BLaER1 (cell line): Measurements from ENCODE around the gene FCSK.
A peak's percentile ranks its signal among the peaks of the same experiment; 100 is the strongest.

Experiments
- H3K27ac ChIP-seq: shearing (Covaris generic); formaldehyde crosslinking; 2 replicates; pipeline ENCODE4 v1.8.1; 2022
- H3K27me3 ChIP-seq: shearing (Covaris generic); formaldehyde crosslinking; 2 replicates; pipeline ENCODE4 v1.8.1; 2022
- H3K36me3 ChIP-seq: shearing (Covaris generic); formaldehyde crosslinking; 2 replicates; pipeline ENCODE4 v1.8.1; 2022
- H3K4me1 ChIP-seq: shearing (Covaris generic); formaldehyde crosslinking; 2 replicates; pipeline ENCODE4 v1.8.1; 2022
- H3K4me2 ChIP-seq: shearing (Covaris generic); formaldehyde crosslinking; 2 replicates; pipeline ENCODE4 v1.8.1; 2022
- H3K4me3 ChIP-seq: shearing (Covaris generic); formaldehyde crosslinking; 2 replicates; pipeline ENCODE4 v1.8.1; 2022
- H3K9ac ChIP-seq: shearing (Covaris generic); formaldehyde crosslinking; 2 replicates; pipeline ENCODE4 v1.8.1; 2022
- H3K9me3 ChIP-seq: shearing (Covaris generic); formaldehyde crosslinking; 2 replicates; pipeline ENCODE4 v1.8.1; 2022
- H4K20me1 ChIP-seq: shearing (Covaris generic); formaldehyde crosslinking; 2 replicates; pipeline ENCODE4 v1.8.1; 2022
- Cebpa-rat ChIP-seq: shearing (Covaris generic); IDR thresholded peaks from 2 replicates; pipeline ENCODE4 v1.8.1; 2022

Gene FCSK

GRCh38 chr16:70476272-70477020 lies 22.1 kb downstream of the FCSK start:
- Histone ChIP-seq H3K4me3 (no peak overlapping the region), H3K4me1 (peaks cover 22% of the 10 kb centered on the region), H4K20me1 (peaks cover 11% of the 10 kb centered on the region), H3K27ac (no peak overlapping the region), H3K36me3 (peaks cover 59% of the 10 kb centered on the region), H3K9me3 (no peaks in the 10 kb centered on the region), H3K27me3 (no peaks in the 10 kb centered on the region), H3K4me2 (no peak overlapping the region), H3K9ac (no peak overlapping the region)
- TF ChIP-seq Cebpa-rat = no peak

- H3K27ac ChIP-seq = no peak overlapping the region
- TF ChIP-seq Cebpa-rat = no peak
Measured at GRCh38 chr16:70478169-70478568, 23.8 kb downstream of the FCSK start.

GRCh38 chr16:70478912-70479341 lies 24.5 kb downstream of the FCSK start:
- no peaks in the 10 kb centered on the region for H3K9me3 ChIP-seq
- H3K4me3 ChIP-seq = no peak overlapping the region
- TF ChIP-seq Cebpa-rat = no peak
- no peak overlapping the region for H3K27ac ChIP-seq
- H3K27me3 ChIP-seq = no peaks in the 10 kb centered on the region
- H3K36me3 ChIP-seq = peaks cover 72% of the 10 kb centered on the region
- no peak overlapping the region for H3K9ac ChIP-seq
- H3K4me2 ChIP-seq = no peak overlapping the region
- H3K4me1 ChIP-seq = peaks cover 16% of the 10 kb centered on the region
- H4K20me1 ChIP-seq = no peaks in the 10 kb centered on the region

More at GRCh38 chr16:70478169-70478568, 23.8 kb downstream of the FCSK start:
- H3K4me1 ChIP-seq = peaks cover 16% of the 10 kb centered on the region
- H3K4me3 ChIP-seq = no peak overlapping the region
- H3K27me3 ChIP-seq = no peaks in the 10 kb centered on the region
- H3K36me3 ChIP-seq = peaks cover 72% of the 10 kb centered on the region
- H4K20me1 ChIP-seq = peaks cover 2% of the 10 kb centered on the region
- no peak overlapping the region for H3K4me2 ChIP-seq
- no peaks in the 10 kb centered on the region for H3K9me3 ChIP-seq
- H3K9ac ChIP-seq = no peak overlapping the region

- no peak overlapping the region for H3K27ac ChIP-seq
- no peaks in the 10 kb centered on the region for H3K9me3 ChIP-seq
- no peak for TF ChIP-seq Cebpa-rat
- H3K4me2 ChIP-seq = no peak overlapping the region
- H3K27me3 ChIP-seq = no peaks in the 10 kb centered on the region
- no peak overlapping the region for H3K4me3 ChIP-seq
- H3K4me1 ChIP-seq = peaks cover 17% of the 10 kb centered on the region
- H3K36me3 ChIP-seq = peaks cover 66% of the 10 kb centered on the region
- no peak overlapping the region for H3K9ac ChIP-seq
- no peaks in the 10 kb centered on the region for H4K20me1 ChIP-seq
Measured at GRCh38 chr16:70480127-70481105, 26.0 kb downstream of the FCSK start.

- Histone ChIP-seq H3K4me2 (no peak overlapping the region), H3K27me3 (no peaks in the 10 kb centered on the region), H3K27ac (0 out of 2 replicates have a peak overlapping the region, but pooled peaks have one; percentile 55), H4K20me1 (no peaks in the 10 kb centered on the region), H3K4me1 (peaks cover 17% of the 10 kb centered on the region), H3K36me3 (peaks cover 77% of the 10 kb centered on the region), H3K9me3 (no peaks in the 10 kb centered on the region), H3K4me3 (no peak overlapping the region), H3K9ac (no peak overlapping the region)
- TF ChIP-seq Cebpa-rat = no peak
Measured at GRCh38 chr16:70481929-70482536, 27.6 kb downstream of the FCSK start.

- Histone ChIP-seq H3K9me3 (no peaks in the 10 kb centered on the region), H3K36me3 (peaks cover 79% of the 10 kb centered on the region), H3K27ac (0 out of 2 replicates have a peak overlapping the region, but pooled peaks have one; percentile 55), H3K9ac (no peak overlapping the region), H3K4me1 (peaks cover 17% of the 10 kb centered on the region), H3K27me3 (no peaks in the 10 kb centered on the region), H4K20me1 (no peaks in the 10 kb centered on the region), H3K4me3 (no peak overlapping the region), H3K4me2 (no peak overlapping the region)
- no peak for TF ChIP-seq Cebpa-rat
Measured at GRCh38 chr16:70482624-70483023, 28.2 kb downstream of the FCSK start.

- Histone ChIP-seq H3K4me2 (peak overlapping the region; percentile 39), H3K27me3 (no peaks in the 10 kb centered on the region), H3K27ac (peak overlapping the region; percentile 43; the same call in 1 of the 2 replicates), H3K9ac (no peak overlapping the region), H4K20me1 (no peaks in the 10 kb centered on the region), H3K9me3 (no peaks in the 10 kb centered on the region), H3K36me3 (peaks cover 79% of the 10 kb centered on the region), H3K4me3 (no peak overlapping the region), H3K4me1 (peaks cover 17% of the 10 kb centered on the region)
- TF ChIP-seq Cebpa-rat = no peak
Measured at GRCh38 chr16:70483426-70483825, 29.0 kb downstream of the FCSK start.

GRCh38 chr16:70484867-70485266 lies 30.5 kb downstream of the FCSK start:
- Histone ChIP-seq H3K4me1 (peaks cover 18% of the 10 kb centered on the region), H3K4me2 (no peak overlapping the region), H3K9ac (no peak overlapping the region), H3K27me3 (no peaks in the 10 kb centered on the region), H3K27ac (no peak overlapping the region), H4K20me1 (no peaks in the 10 kb centered on the region), H3K4me3 (no peak overlapping the region), H3K9me3 (no peaks in the 10 kb centered on the region), H3K36me3 (peaks cover 74% of the 10 kb centered on the region)
- no peak for TF ChIP-seq Cebpa-rat

- Histone ChIP-seq H3K27me3 (no peaks in the 10 kb centered on the region), H3K4me2 (peak overlapping the region; percentile 52), H3K9ac (no peak overlapping the region), H3K27ac (0 out of 2 replicates have a peak overlapping the region, but pooled peaks have one; percentile 11), H3K36me3 (peaks cover 78% of the 10 kb centered on the region), H3K4me1 (peaks cover 25% of the 10 kb centered on the region), H4K20me1 (no peaks in the 10 kb centered on the region), H3K4me3 (no peak overlapping the region), H3K9me3 (no peaks in the 10 kb centered on the region)
- no peak for TF ChIP-seq Cebpa-rat
Measured at GRCh38 chr16:70490261-70490660, 35.9 kb downstream of the FCSK start.
